Mucosa of descending colon (tissue), 3 donors: ENCODE data around the gene WDR38. TPM values are rescaled to one million over a fixed set of nuclear protein-coding genes. Genes with fewer than 3 reads are reported as not detected.
A peak's percentile ranks its signal among the peaks of the same experiment; 100 is the strongest.

Experiments
- ATAC-seq: fragments of 200-7000 bp; cut with Tn5 transposase; one replicate; pipeline ENCODE4 v1.9.1; 2020; ENCODE audit warnings: mild to moderate bottlenecking, moderate library complexity
- DNase-seq, 3 donors: peaks; one replicate each; pipeline ENCODE4 v3.0.0-alpha.2; 2020
- H3K36me3 ChIP-seq: fragments of 200-600 bp; one replicate; pipeline ENCODE4 v1.8.0; 2021; ENCODE audit warnings: low read depth, mild to moderate bottlenecking
- H3K4me1 ChIP-seq: fragments of 200-600 bp; one replicate; pipeline ENCODE4 v1.8.0; 2021; ENCODE audit warnings: low read depth, mild to moderate bottlenecking
- H3K4me3 ChIP-seq: fragments of 200-600 bp; one replicate; pipeline ENCODE4 v1.8.0; 2021; ENCODE audit warnings: mild to moderate bottlenecking
- H3K9me3 ChIP-seq: fragments of 200-600 bp; one replicate; pipeline ENCODE4 v1.8.0; 2021; ENCODE audit warnings: mild to moderate bottlenecking
- CTCF ChIP-seq: fragments of 200-600 bp; IDR thresholded peaks from one replicate; pipeline ENCODE4 v1.8.0; 2022; ENCODE audit warnings: antibody characterized with exemption, mild to moderate bottlenecking
- intact Hi-C, 2 donors: fragments of 100-400 bp; cut with DNase I in 1 of 2; cut with micrococcal nuclease in 1 of 2; formaldehyde crosslinking; loops; one replicate each; pipeline versions ENCODE4 v1.11.0 to v1.11.1; 2022; cut with DNase I, micrococcal nuclease
- total RNA-seq, 3 donors: library from RNA; stranded (reverse); fragmentation: NEBNext Ultra II Directional in 2 of 3; extraction: Animal tissue kit (Norgen Biotek cat#: 25700) in 2 of 3; gene quantifications; one replicate each; pipeline versions ENCODE4 v1.2.1 to v1.2.4, GENCODE V29; 2021 to 2023
- donor health status: DM: no; HTN: no; CAD: no; lungs with moderate emphysema.
- donor health status: DM: no; HTN: no; CAD: no.
- donor health status: DM: no; HTN: yes; CAD: no.

Gene WDR38
- total RNA-seq, 3 donors from 2014 or later: not detected

GRCh38 chr9:124894035-124894740 is 40.9 kb downstream of the WDR38 start:
- Histone ChIP-seq H3K9me3 (no peaks in the 10 kb centered on the region), H3K4me3 (no peak overlapping the region), H3K36me3 (no peaks in the 10 kb centered on the region), H3K4me1 (no peaks in the 10 kb centered on the region)
- no peak for DNase-seq
- intact Hi-C loops: no loop called here
- no peak for TF ChIP-seq CTCF
- ATAC-seq: no peak

DNA sequence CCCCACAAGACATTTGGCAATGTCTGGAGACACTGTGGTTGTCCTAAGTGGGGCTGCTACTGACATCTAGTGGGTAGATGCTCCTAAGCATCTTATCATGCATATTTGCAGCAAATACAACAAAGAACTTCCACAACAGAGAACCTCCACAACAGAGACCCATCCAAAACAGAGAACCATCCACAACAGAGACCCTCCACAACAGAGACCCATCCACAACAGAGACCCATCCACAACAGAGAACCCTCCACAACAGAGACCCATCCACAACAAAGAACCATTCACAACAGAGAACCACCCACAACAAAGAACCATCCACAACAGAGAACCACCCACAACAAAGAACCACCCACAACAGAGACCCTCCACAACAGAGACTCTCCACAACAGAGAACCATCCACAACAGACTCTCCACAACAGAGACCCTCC is 41.5 kb downstream of the WDR38 start:
- Histone ChIP-seq H3K36me3 (no peaks in the 10 kb centered on the region), H3K4me3 (no peak overlapping the region), H3K4me1 (no peaks in the 10 kb centered on the region), H3K9me3 (no peaks in the 10 kb centered on the region)
- intact Hi-C loops: no loop called here
- DNase-seq (peak in 1 of 3 donors; percentile 12), ATAC-seq (no peak)
- no peak for TF ChIP-seq CTCF

DNA sequence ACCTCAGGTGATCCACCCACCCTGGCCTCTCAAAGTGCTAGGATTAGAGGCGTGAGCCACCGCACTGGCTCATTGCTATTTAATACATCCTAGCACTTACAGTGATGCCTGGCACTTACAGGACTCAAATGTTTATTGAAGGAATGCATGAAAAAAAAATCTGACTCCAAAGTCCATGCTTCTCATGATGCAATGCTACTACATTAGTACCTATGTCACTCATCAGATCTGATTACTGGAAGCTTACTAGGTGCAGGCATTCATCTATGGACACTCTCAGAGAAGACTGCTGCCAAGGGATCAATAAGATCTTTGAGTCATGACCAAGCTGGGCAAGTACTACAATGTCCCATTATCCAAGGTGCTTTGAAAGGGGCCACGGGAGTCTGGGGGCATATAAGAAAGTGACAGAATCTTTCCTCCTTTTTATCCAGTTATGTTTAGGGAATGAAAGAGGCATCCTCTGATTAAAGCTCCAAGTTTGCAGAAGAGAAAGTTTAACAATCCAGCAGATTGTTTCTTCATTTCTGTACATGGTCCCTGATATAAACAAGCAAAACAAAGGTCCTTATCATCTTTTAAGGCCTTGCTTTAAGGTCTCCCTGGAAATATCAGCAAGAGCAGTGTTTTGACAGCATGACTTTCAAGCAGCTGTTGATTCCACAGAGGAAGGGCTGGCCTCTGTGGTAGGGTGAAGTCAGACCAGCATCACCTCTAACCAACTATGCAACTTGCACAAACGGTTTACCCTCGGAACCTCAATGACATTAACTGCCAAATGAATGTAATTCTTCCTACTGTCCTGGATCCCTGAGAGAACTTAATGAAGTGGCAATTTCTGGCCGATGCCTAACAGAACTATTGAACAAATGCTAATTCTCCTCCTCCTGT is 44.6 kb downstream of the WDR38 start:
- no peak for DNase-seq
- intact Hi-C loops: no loop called here
- TF ChIP-seq CTCF: no peak
- no peak overlapping the region for H3K4me3 ChIP-seq
- H3K36me3 ChIP-seq: no peaks in the 10 kb centered on the region
- no peak for ATAC-seq
- no peaks in the 10 kb centered on the region for H3K4me1 ChIP-seq
- no peaks in the 10 kb centered on the region for H3K9me3 ChIP-seq

GRCh38 chr9:124899845-124900244 is 46.6 kb downstream of the WDR38 start:
- Histone ChIP-seq H3K4me1 (no peaks in the 10 kb centered on the region), H3K36me3 (no peaks in the 10 kb centered on the region), H3K9me3 (no peaks in the 10 kb centered on the region), H3K4me3 (no peak overlapping the region)
- no peak for TF ChIP-seq CTCF
- no peak for ATAC-seq
- no peak for DNase-seq
- intact Hi-C loops: no loop called here

DNA sequence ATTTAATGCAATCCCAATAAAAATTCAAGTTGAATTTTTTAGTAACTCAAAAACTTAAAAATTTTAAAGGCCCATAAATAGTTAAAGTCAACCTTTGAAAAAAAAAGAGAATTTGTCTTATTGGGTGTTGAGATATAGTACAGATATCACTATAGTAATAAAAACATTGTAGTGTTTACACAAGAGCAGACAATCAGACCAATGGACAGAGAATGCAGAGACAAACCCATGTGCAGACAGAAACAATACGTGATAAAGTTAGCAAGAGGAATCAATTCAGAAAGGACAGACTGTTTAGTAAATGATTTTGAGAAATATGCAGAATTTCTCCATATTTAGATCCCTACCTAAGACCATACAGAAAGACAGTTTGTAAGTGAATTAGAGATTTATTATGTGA is 53.7 kb downstream of the WDR38 start:
- DNase-seq (no peak), ATAC-seq (peak; percentile 64)
- Histone ChIP-seq H3K9me3 (no peaks in the 10 kb centered on the region), H3K4me3 (no peak overlapping the region), H3K4me1 (no peaks in the 10 kb centered on the region), H3K36me3 (no peaks in the 10 kb centered on the region)
- TF ChIP-seq CTCF: no peak
- intact Hi-C loops: no loop called here

Other genes with a start within 250 kb of the WDR38 start
- gene NR6A1, start 82.1 kb upstream of the WDR38 start, total RNA-seq: 1 to 10 TPM; 5.6 to 8.4 (median 7.0) TPM
- gene OLFML2A, start 76.3 kb upstream of the WDR38 start, total RNA-seq: 10 to 100 TPM in 1 of 3 donors, 1 to 10 TPM in 2; 2.8 to 48.3 (median 4.7) TPM
- gene RPL35, start 8.5 kb downstream of the WDR38 start, total RNA-seq: 100 to 1,000 TPM; 676 to 897 (median 838) TPM
- gene ARPC5L, start 8.7 kb downstream of the WDR38 start, total RNA-seq: 10 to 100 TPM; 29.5 to 41.9 (median 37.2) TPM
- 10 to 100 TPM; 23.6 to 37.1 (median 31.2) TPM for gene GOLGA1, start 87.6 kb downstream of the WDR38 start, total RNA-seq